ENCODE measurements around the gene COX19.

The COX19 gene

DNA sequence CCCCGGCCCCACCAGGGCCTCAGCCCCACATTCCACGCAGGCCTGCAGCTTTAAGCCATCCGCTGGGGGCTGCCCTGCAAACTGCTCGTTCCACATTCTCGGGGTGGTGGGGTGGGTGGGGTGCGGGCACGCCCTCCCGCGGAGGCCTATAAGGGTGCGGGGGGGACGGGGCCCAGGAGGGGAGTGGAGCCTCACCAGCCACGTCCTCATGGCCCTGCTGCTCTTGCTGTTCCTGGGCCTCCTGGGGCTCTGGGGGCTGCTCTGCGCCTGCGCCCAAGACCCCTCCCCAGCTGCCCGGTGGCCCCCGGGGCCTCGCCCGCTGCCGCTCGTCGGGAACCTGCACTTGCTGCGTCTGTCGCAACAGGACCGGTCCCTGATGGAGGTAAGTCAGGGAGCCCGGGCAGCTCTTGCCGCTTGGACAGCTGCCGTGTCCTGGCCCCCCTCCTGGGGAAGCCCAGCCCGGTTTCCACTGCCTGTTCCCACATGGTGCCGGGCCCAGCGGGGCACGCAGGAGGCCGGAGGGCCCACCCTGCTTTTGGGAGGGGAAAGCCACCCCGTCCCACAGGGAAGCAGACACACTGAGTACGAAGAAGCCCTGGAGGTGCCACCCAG is 7.8 kb upstream of the COX19 start, which contains the start of gene CYP2W1:
Gene CYP2W1, plus strand, starts transcription at position 178 of the 612 bp plus-strand sequence. Its CDS starts 31 bp downstream, at position 209.
- no peak within 1 kb of the TSS for H3K4me3 ChIP-seq (ENCODE audit: low read depth, low read length)
- TF ChIP-seq, protein P1, sequence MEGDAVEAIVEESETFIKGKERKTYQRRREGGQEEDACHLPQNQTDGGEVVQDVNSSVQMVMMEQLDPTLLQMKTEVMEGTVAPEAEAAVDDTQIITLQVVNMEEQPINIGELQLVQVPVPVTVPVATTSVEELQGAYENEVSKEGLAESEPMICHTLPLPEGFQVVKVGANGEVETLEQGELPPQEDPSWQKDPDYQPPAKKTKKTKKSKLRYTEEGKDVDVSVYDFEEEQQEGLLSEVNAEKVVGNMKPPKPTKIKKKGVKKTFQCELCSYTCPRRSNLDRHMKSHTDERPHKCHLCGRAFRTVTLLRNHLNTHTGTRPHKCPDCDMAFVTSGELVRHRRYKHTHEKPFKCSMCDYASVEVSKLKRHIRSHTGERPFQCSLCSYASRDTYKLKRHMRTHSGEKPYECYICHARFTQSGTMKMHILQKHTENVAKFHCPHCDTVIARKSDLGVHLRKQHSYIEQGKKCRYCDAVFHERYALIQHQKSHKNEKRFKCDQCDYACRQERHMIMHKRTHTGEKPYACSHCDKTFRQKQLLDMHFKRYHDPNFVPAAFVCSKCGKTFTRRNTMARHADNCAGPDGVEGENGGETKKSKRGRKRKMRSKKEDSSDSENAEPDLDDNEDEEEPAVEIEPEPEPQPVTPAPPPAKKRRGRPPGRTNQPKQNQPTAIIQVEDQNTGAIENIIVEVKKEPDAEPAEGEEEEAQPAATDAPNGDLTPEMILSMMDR (IDR thresholded peaks at IDR 0.05; ENCODE audit: low read depth, low read length) = no peak

DNA sequence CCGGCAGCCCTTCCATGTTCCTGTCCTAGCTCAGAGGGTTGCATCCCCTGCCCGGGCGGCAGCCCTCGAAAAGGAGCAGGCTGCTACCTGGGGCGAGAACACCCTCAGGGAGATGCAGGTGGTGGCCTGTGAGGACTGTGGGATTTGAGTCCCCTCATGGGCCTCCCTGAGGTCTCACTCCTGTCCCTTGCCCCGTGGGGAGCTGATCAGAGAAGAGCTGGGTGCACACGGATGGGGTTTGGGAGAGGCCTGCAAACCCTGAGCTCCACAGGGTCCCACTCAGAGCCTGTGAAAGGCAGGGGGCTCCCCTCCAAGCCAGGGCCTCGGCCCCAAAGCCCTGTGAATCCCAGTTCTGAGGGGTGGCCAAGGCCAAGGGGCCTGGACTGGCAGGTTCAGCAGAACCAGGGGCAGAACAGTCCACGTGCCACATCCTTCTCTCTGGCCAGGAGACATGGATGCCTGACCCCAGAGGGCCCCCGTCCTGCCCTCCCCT is 7.2 kb upstream of the COX19 start:
- TF ChIP-seq, protein P1 (IDR thresholded peaks at IDR 0.05; ENCODE audit: low read depth, low read length) = no peak
- no peak overlapping the region for H3K4me3 ChIP-seq (ENCODE audit: low read depth, low read length)

DNA sequence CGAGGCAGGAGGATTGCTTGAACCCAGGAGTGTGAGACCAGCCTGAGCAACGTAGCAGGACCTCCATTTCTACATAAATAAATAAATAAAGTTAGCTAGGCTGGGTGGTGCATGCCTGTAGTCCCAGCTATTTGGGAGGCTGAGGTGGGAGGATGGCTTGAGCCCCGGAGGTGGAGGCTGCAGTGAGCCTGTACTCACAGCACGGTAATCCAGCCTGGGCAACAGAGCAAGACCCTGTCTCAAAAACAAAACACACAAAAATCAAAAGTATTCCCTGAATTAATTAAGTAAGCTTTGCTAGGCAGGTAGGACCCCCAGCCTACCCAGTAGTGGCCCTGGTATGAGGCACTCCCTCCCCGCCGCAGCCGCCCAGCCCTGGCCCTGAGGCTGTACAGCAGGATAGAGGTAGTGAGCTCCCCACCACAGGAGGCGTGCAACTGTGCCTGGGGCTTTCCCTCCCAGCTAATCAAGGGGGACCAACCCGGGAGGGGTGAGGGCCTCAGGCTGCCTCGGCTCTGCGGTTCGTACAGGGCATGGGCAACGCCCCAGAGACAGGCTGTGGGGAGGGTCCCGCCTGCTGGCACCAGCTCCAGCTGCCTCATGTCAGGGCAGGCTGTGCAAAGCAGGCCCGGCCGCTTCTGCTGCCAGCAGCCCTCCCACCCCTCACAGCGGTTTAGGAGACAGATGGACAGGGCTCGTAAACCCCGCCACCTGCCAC is 6.6 kb upstream of the COX19 start:
- TF ChIP-seq, protein P1 (IDR thresholded peaks at IDR 0.05; ENCODE audit: low read depth, low read length) = no peak
- no peak overlapping the region for H3K4me3 ChIP-seq (ENCODE audit: low read depth, low read length)

DNA sequence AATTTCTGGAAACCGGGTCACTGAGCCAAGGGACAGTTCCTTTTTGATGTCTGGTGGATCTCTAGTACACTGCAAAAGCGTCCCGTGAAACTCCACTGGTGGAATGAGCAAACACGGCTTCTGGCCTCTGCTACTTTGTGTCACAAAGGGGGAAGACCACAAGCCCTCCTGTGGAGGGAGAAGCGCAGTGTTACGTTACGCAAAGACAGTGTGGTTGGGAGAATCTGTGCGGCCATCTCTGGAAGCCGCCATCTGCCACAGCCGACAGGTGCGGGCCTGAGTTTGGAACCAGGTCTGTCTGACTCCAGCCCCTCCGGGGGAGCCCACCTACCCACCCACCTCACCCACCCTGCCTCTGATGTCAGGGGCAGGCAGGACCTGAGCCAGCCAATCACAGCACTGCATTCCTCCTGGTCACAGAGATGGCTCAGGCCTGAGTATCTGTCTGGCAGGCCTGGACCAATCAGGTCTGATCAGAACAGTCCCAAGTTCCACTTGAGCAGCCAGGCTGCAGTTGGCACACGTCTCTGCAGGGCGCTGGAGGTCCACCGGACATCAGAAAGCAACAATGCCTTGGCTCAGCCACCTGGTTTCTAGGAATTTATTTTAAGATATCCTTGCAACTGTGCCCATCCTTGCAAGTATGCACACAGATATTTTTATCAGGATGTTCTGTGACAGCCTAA is 4.7 kb upstream of the COX19 start:
- TF ChIP-seq, protein P1 (IDR thresholded peaks at IDR 0.05; ENCODE audit: low read depth, low read length) = no peak

DNA sequence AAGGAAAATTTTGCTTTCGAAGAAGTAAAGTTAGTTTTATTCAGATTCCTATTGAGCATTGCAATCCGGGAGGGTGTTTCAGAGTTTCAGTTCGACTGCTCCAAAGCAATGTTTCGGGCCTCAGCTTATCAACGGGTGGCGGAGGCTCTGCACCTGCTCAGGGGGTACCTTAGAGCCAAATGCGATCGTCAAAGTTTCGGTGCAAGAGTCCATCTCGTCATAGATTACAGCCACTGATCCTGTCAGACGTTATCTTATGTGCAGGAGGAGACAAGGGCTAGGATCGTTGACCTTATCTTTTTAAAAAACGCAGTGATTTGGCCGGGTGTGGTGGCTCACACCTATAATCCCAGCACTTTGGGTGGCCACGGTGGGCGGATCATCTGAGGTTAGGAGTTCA is 3.8 kb upstream of the COX19 start:
- TF ChIP-seq, protein P1 (IDR thresholded peaks at IDR 0.05; ENCODE audit: low read depth, low read length) = no peak
- H3K4me3 ChIP-seq (ENCODE audit: low read depth, low read length) = no peak overlapping the region

More for the DNA sequence above, 4.7 kb upstream of the COX19 start:
- H3K4me3 ChIP-seq (ENCODE audit: low read depth, low read length) = no peak overlapping the region

DNA sequence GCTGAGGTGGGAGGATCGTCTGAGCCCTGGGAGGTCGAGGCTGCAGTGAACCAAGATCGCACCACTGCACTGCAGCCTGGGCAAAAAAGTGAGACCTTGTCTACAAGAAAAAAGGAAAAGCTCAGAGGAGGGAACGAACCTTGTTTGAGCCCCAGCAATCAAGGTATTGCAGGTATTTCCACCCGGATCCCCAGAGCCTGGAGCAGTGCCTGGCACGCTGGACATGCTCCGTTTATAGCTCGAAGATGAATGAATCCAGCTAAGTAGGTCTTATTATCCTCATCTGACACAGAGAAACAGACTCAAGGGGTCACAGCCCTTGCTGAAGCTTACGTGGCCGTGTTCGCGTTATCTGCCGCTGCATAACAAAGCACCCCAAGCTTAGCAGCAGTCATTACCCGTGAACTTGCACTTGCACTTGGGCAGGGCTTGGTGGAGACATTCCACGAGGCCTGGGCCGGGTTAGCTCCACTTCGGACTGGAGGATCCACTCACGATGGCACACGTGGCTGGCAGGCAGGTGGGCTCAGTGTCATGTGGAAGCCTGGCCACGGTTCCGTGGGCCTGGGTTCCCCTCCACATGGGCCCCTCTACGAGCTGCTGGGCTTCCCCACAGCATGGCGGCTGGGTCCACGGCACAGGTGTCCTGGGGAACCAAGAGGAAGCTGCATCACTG is 3.2 kb upstream of the COX19 start:
- no peak overlapping the region for H3K4me3 ChIP-seq (ENCODE audit: low read depth, low read length)
- TF ChIP-seq, protein P1 (IDR thresholded peaks at IDR 0.05; ENCODE audit: low read depth, low read length) = no peak

All from WI38 (cell line).